GM12878 (cell line): ENCODE data around the gene ANKHD1.

Source experiments
- ESRRA ChIP-seq: IDR thresholded peaks from 2 replicates; pipeline ENCODE4 v1.6.1; 2012; ENCODE audit warnings: mild to moderate bottlenecking, low read length, improper control_type of control experiment
- GABPA ChIP-seq: IDR thresholded peaks from 2 replicates; pipeline ENCODE4 v1.6.1; 2014; ENCODE audit warnings: antibody characterized with exemption, low read depth, mild to moderate bottlenecking, inconsistent platforms
- POLR2A ChIP-seq: IDR thresholded peaks from 2 replicates; pipeline ENCODE4 v1.6.1; 2011; ENCODE audit warnings: low read depth, mild to moderate bottlenecking, low read length
- POLR2AphosphoS5 ChIP-seq: IDR thresholded peaks from 2 replicates; pipeline ENCODE4 v1.6.1; 2011; ENCODE audit warnings: mild to moderate bottlenecking, low read length, inconsistent platforms
- RBBP5 ChIP-seq: fragments of 200-600 bp; sonication (generic); conservative IDR thresholded peaks from 2 replicates; pipeline ENCODE4 v1.6.1; 2016
- SUZ12 ChIP-seq: fragments of 200-600 bp; sonication (generic); IDR thresholded peaks from one replicate; pipeline ENCODE4 v1.6.1; 2018; ENCODE audit warnings: antibody characterized with exemption, mild to moderate bottlenecking; ENCODE audit not compliant: unreplicated experiment
- ZBED1 ChIP-seq: IDR thresholded peaks from 2 replicates; pipeline ENCODE4 v1.6.1; 2016; ENCODE audit warnings: borderline replicate concordance
- TF ChIP-seq, protein P1 (sequence below): fragments of 450-650 bp; formaldehyde crosslinking; IDR thresholded peaks from 2 replicates; pipeline ENCODE4 v1.4.0; 2022; ENCODE audit warnings: mild to moderate bottlenecking, moderate library complexity
- TF ChIP-seq, protein P2 (sequence below), 3 experiments: IDR thresholded peaks in 2 of 3; conservative IDR thresholded peaks in 1 of 3; 2 replicates each; pipeline ENCODE4 v1.5.1; 2011; ENCODE audit warnings: low read depth in 3 of 3, low read length in 3 of 3, mild to moderate bottlenecking in 3 of 3, control low read depth in 2 of 3, moderate library complexity in 2 of 3, inconsistent platforms in 1 of 3, mixed read lengths in 1 of 3; ENCODE audit not compliant: control insufficient read depth in 2 of 3, insufficient read depth in 1 of 3; ENCODE audit errors: extremely low read depth in 1 of 3

DNA sequence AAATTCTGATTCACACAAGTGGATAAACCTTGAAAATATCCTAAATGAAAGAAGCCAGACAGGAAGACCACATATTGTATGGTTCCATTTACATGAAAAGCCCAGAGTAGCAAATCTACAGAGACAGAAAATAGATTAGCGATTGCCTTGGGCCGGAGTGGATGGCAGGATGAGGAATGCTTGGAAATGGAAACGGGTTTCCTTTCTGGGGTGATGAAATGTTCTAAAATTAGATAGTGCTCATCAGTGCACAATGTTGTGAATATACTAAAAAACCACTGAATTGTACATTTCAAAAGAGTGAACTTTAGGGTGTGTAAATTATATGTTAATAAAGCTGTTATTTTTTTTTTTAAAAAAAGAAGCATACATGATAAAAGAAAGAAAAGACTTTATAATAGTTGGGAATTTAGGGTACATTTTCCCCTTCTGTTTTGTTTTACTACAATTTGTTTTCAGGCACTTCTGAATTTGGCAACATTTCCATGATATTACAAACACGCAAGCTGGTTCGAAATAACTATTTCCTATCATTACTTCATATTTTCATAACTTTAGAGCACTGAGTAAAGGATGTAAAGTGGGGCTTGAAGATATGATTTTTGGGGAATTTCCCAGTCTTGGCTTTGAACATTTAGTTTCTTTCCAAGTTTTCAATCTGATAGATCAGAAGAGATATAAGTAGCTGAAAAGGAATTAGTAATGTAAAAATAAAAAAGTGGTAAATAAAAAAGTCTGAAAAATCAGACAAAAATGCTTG is 186.9 kb downstream of the ANKHD1 start:
- TF ChIP-seq POLR2AphosphoS5 (no peak), ESRRA (no peak), SUZ12 (no peak), RBBP5 (no peak), ZBED1 (no peak), POLR2A (no peak), GABPA (no peak)
- TF ChIP-seq, protein P1, sequence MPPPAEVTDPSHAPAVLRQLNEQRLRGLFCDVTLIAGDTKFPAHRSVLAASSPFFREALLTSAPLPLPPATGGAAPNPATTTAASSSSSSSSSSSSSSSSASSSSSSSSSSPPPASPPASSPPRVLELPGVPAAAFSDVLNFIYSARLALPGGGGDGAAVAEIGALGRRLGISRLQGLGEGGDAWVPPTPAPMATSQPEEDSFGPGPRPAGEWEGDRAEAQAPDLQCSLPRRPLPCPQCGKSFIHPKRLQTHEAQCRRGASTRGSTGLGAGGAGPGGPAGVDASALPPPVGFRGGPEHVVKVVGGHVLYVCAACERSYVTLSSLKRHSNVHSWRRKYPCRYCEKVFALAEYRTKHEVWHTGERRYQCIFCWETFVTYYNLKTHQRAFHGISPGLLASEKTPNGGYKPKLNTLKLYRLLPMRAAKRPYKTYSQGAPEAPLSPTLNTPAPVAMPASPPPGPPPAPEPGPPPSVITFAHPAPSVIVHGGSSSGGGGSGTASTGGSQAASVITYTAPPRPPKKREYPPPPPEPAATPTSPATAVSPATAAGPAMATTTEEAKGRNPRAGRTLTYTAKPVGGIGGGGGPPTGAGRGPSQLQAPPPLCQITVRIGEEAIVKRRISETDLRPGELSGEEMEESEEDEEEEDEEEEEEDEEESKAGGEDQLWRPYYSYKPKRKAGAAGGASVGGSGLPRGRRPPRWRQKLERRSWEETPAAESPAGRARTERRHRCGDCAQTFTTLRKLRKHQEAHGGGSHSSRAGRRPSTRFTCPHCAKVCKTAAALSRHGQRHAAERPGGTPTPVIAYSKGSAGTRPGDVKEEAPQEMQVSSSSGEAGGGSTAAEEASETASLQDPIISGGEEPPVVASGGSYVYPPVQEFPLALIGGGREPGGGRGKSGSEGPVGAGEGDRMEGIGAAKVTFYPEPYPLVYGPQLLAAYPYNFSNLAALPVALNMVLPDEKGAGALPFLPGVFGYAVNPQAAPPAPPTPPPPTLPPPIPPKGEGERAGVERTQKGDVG (CRISPR knock-in tag) = no peak
- TF ChIP-seq, protein P2, sequence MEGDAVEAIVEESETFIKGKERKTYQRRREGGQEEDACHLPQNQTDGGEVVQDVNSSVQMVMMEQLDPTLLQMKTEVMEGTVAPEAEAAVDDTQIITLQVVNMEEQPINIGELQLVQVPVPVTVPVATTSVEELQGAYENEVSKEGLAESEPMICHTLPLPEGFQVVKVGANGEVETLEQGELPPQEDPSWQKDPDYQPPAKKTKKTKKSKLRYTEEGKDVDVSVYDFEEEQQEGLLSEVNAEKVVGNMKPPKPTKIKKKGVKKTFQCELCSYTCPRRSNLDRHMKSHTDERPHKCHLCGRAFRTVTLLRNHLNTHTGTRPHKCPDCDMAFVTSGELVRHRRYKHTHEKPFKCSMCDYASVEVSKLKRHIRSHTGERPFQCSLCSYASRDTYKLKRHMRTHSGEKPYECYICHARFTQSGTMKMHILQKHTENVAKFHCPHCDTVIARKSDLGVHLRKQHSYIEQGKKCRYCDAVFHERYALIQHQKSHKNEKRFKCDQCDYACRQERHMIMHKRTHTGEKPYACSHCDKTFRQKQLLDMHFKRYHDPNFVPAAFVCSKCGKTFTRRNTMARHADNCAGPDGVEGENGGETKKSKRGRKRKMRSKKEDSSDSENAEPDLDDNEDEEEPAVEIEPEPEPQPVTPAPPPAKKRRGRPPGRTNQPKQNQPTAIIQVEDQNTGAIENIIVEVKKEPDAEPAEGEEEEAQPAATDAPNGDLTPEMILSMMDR (IDR thresholded peaks at IDR 0.05 in 2 of 3, conservative IDR thresholded peaks at IDR 0.05 in 1 of 3; ENCODE audit: control insufficient read depth in 2 of 3, extremely low read depth in 1 of 3, insufficient read depth in 1 of 3, low read depth in 3 of 3, low read length in 3 of 3) = no peak
